ENCODE measurements around the gene PHETA1.

- no peak for TF ChIP-seq CTCF (IDR thresholded peaks at IDR 0.05; ENCODE audit: insufficient read depth, low read depth, low read length)
- TF ChIP-seq EZH2 (IDR thresholded peaks at IDR 0.05; ENCODE audit: insufficient read depth, low read length), result no peak
Observed at GRCh38 chr12:111327474-111327873, 41.4 kb downstream of the PHETA1 start.
